HG03378 (cell line): ENCODE data around the gene ADAMTSL2.

Experiments
- ATAC-seq: cut with Tn5 transposase; IDR thresholded peaks from one replicate; pipeline ENCODE4 v1.9.1; 2021; ENCODE audit warnings: mild to moderate bottlenecking, moderate library complexity; ENCODE audit not compliant: unreplicated experiment

ADAMTSL2 gene

GRCh38 chr9:133603135-133603927 is 68.8 kb downstream of the ADAMTSL2 start:
- ATAC-seq, result no peak

- no peak for ATAC-seq
Observed at GRCh38 chr9:133604214-133604613, 69.7 kb downstream of the ADAMTSL2 start.

GRCh38 chr9:133604856-133605255 is 70.4 kb downstream of the ADAMTSL2 start:
- no peak for ATAC-seq

- no peak for ATAC-seq
Observed at GRCh38 chr9:133605446-133605845, 70.9 kb downstream of the ADAMTSL2 start.

- ATAC-seq, result no peak
Observed at GRCh38 chr9:133605856-133606707, 71.6 kb downstream of the ADAMTSL2 start.

- ATAC-seq, result no peak
Observed at GRCh38 chr9:133606708-133607025, 72.2 kb downstream of the ADAMTSL2 start.

GRCh38 chr9:133607381-133607780 is 72.9 kb downstream of the ADAMTSL2 start:
- ATAC-seq, result no peak

GRCh38 chr9:133607976-133608375 is 73.5 kb downstream of the ADAMTSL2 start:
- no peak for ATAC-seq

GRCh38 chr9:133608382-133608781 is 73.9 kb downstream of the ADAMTSL2 start:
- no peak for ATAC-seq

GRCh38 chr9:133608889-133609288 is 74.4 kb downstream of the ADAMTSL2 start:
- no peak for ATAC-seq

GRCh38 chr9:133609311-133610098 is 75.0 kb downstream of the ADAMTSL2 start, which contains the start of gene FAM163B:
TSS of gene FAM163B (minus strand) at chr9:133609389. CDS start at chr9:133580223, 29,166 bp downstream.
- ATAC-seq, result no peak

- ATAC-seq, result no peak
Observed at GRCh38 chr9:133610845-133611244, 76.3 kb downstream of the ADAMTSL2 start.

- ATAC-seq, result no peak
Observed at GRCh38 chr9:133612051-133612450, 77.5 kb downstream of the ADAMTSL2 start.

GRCh38 chr9:133612816-133613215 is 78.3 kb downstream of the ADAMTSL2 start:
- no peak for ATAC-seq

GRCh38 chr9:133613432-133613831 is 78.9 kb downstream of the ADAMTSL2 start:
- ATAC-seq, result no peak

- ATAC-seq, result no peak
Observed at GRCh38 chr9:133614056-133614455, 79.6 kb downstream of the ADAMTSL2 start.

GRCh38 chr9:133614678-133615077 is 80.2 kb downstream of the ADAMTSL2 start:
- no peak for ATAC-seq

GRCh38 chr9:133615186-133615585 is 80.7 kb downstream of the ADAMTSL2 start:
- no peak for ATAC-seq

- ATAC-seq, result no peak
Observed at GRCh38 chr9:133615606-133616188, 81.2 kb downstream of the ADAMTSL2 start.

GRCh38 chr9:133616643-133617405 is 82.3 kb downstream of the ADAMTSL2 start:
- ATAC-seq, result no peak
